ENCODE data around the gene ZNF500.

DNA sequence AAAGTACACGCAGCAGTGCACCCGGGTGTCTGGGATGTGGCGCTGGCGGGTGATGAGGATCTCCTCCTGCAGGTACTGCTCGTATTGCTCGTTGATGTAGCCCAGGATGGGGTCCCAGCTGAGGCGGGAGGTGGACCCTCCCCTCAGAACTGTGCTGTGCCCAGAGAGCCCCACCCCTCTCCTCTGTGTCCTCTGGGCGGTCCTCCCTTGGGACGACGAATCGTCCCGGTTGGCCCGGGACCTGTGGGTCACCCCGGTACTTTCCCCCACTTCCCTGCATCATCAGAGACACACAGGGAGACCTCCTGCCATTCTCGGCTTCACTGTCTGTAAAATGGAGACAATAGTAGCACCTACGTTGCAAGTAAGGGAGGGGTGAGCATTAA, 17.0 kb upstream of the ZNF500 start:
- TF ChIP-seq, protein P1, sequence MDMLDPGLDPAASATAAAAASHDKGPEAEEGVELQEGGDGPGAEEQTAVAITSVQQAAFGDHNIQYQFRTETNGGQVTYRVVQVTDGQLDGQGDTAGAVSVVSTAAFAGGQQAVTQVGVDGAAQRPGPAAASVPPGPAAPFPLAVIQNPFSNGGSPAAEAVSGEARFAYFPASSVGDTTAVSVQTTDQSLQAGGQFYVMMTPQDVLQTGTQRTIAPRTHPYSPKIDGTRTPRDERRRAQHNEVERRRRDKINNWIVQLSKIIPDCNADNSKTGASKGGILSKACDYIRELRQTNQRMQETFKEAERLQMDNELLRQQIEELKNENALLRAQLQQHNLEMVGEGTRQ (IDR thresholded peaks at IDR 0.05), result no peak
- TF ChIP-seq MAZ (IDR thresholded peaks at IDR 0.05; ENCODE audit: borderline replicate concordance, low read depth, low read length) (no peak), POLR2A (IDR thresholded peaks at IDR 0.05; ENCODE audit: low read length) (no peak), CTCF (IDR thresholded peaks at IDR 0.05) (no peak), CHD2 (IDR thresholded peaks at IDR 0.05; ENCODE audit: low read length, partially characterized antibody) (no peak), KDM5A (IDR thresholded peaks at IDR 0.05) (no peak), CHD4 (IDR thresholded peaks at IDR 0.05; ENCODE audit: borderline replicate concordance) (no peak), EP300 (IDR thresholded peaks at IDR 0.05) (no peak), RARB (CRISPR knock-in tag; IDR thresholded peaks at IDR 0.05) (no peak), ZNF302 (CRISPR knock-in tag; IDR thresholded peaks at IDR 0.05) (no peak), RCOR1 (IDR thresholded peaks at IDR 0.05; ENCODE audit: low read depth, low read length) (no peak), SMC3 (IDR thresholded peaks at IDR 0.05) (no peak)
- TF ChIP-seq, protein P2, sequence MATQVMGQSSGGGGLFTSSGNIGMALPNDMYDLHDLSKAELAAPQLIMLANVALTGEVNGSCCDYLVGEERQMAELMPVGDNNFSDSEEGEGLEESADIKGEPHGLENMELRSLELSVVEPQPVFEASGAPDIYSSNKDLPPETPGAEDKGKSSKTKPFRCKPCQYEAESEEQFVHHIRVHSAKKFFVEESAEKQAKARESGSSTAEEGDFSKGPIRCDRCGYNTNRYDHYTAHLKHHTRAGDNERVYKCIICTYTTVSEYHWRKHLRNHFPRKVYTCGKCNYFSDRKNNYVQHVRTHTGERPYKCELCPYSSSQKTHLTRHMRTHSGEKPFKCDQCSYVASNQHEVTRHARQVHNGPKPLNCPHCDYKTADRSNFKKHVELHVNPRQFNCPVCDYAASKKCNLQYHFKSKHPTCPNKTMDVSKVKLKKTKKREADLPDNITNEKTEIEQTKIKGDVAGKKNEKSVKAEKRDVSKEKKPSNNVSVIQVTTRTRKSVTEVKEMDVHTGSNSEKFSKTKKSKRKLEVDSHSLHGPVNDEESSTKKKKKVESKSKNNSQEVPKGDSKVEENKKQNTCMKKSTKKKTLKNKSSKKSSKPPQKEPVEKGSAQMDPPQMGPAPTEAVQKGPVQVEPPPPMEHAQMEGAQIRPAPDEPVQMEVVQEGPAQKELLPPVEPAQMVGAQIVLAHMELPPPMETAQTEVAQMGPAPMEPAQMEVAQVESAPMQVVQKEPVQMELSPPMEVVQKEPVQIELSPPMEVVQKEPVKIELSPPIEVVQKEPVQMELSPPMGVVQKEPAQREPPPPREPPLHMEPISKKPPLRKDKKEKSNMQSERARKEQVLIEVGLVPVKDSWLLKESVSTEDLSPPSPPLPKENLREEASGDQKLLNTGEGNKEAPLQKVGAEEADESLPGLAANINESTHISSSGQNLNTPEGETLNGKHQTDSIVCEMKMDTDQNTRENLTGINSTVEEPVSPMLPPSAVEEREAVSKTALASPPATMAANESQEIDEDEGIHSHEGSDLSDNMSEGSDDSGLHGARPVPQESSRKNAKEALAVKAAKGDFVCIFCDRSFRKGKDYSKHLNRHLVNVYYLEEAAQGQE (IDR thresholded peaks at IDR 0.05), result no peak

All from A549 (cell line).